ENCODE results near the gene CUX1. TPM values are rescaled to one million over a fixed set of nuclear protein-coding genes. Genes with fewer than 3 reads are reported as not detected.

Gene CUX1
- total RNA-seq, 4 donors from 2014 or later: 58.2 to 295 (median 76.9) TPM

GRCh38 chr7:102117743-102118142 is 300.3 kb downstream of the CUX1 start:
- Histone ChIP-seq H3K9me3 (no peaks in the 10 kb centered on the region), H3K27ac (peak overlapping the region in 1 of 2 donors; percentile 76), H3K4me1 (no peaks in the 10 kb centered on the region), H3K4me3 (no peak overlapping the region), H3K36me3 (no peaks in the 10 kb centered on the region), H3K27me3 (no peaks in the 10 kb centered on the region)
- intact Hi-C loops (cut with DNase I; ENCODE audit: low total_unique reads): no loop called here
- TF ChIP-seq POLR2A (IDR thresholded peaks at IDR 0.05): no peak
- no peak for TF ChIP-seq CTCF (IDR thresholded peaks at IDR 0.05)
- no peak for DNase-seq

DNA sequence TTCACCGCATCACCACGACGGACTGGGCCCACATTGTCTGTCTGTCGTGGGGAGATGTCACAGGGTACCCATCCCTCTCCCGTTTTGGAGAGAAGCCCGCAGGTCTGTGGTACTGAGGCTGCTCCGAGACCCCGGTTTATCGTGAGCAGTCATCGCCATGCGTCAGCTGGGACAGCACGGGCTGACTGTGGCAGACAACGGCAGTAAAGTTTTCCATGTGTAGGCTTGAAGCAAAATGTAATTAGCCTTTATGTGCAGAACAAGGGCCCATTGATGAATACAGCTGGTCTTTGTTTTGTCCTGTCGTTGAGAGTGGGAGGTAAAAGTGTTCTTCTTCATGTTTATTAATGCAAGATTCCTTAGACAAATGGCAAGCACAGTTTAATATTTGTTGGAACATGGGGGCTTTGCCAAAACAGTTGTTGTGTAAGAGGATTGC is 301.8 kb downstream of the CUX1 start:
- TF ChIP-seq POLR2A (IDR thresholded peaks at IDR 0.05) (no peak), CTCF (IDR thresholded peaks at IDR 0.05) (no peak)
- intact Hi-C loops (cut with DNase I; ENCODE audit: low total_unique reads): no loop called here
- Histone ChIP-seq H3K27ac (peak overlapping the region; percentile 43 to 76), H3K4me3 (no peak overlapping the region), H3K27me3 (no peaks in the 10 kb centered on the region), H3K4me1 (no peaks in the 10 kb centered on the region), H3K36me3 (no peaks in the 10 kb centered on the region), H3K9me3 (no peaks in the 10 kb centered on the region)
- no peak for DNase-seq

- DNase-seq: no peak
- Histone ChIP-seq H3K9me3 (no peaks in the 10 kb centered on the region), H3K4me1 (peaks cover 0 to 2% of the 10 kb centered on the region in 2 donors), H3K27ac (peak overlapping the region; percentile 43 to 76), H3K36me3 (no peaks in the 10 kb centered on the region), H3K27me3 (no peaks in the 10 kb centered on the region), H3K4me3 (no peak overlapping the region)
- TF ChIP-seq CTCF (IDR thresholded peaks at IDR 0.05) (no peak), POLR2A (IDR thresholded peaks at IDR 0.05) (no peak)
- intact Hi-C loops (cut with DNase I; ENCODE audit: low total_unique reads): loop anchor here (10.0 kb wide), 1 partner anchor 305 kb away; the partner anchor contains the start of gene CUX1
These were observed 302.5 kb downstream of the CUX1 start for GRCh38 chr7:102119925-102120324.

- Histone ChIP-seq H3K27ac (no peak overlapping the region), H3K4me3 (no peak overlapping the region), H3K27me3 (no peaks in the 10 kb centered on the region), H3K36me3 (no peaks in the 10 kb centered on the region), H3K4me1 (peaks cover 0 to 4% of the 10 kb centered on the region in 2 donors), H3K9me3 (no peaks in the 10 kb centered on the region)
- intact Hi-C loops (cut with DNase I; ENCODE audit: low total_unique reads): loop anchor here (10.0 kb wide), 1 partner anchor 306 kb away; the partner anchor contains the start of gene CUX1
- TF ChIP-seq POLR2A (IDR thresholded peaks at IDR 0.05) (no peak), CTCF (IDR thresholded peaks at IDR 0.05) (no peak)
- no peak for DNase-seq
These were observed 303.3 kb downstream of the CUX1 start for GRCh38 chr7:102120666-102121195.

DNA sequence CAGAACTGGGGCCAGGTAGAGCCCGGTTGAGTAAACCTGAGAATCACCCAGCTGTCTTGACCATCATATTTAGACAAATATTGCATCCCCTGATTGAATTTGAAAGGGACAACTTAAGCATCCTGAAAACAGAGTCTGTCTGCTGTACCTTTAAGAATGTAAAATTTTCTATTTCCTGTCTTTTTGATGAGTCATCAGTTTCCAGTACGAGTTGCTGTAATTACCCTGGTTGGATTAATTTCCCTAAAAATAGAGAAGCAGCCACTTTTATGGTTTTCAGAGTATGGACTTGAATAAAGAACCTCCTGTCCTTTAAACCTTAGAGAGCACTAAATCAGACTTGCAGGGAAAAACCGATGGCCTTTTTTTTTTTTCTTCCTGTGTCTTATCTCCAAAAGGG is 304.6 kb downstream of the CUX1 start:
- no peak for DNase-seq
- H3K27me3 ChIP-seq: no peaks in the 10 kb centered on the region
- intact Hi-C loops (cut with DNase I; ENCODE audit: low total_unique reads): loop anchor here (10.0 kb wide), 1 partner anchor 307 kb away; the partner anchor contains the start of gene CUX1
- no peaks in the 10 kb centered on the region for H3K9me3 ChIP-seq
- no peaks in the 10 kb centered on the region for H3K36me3 ChIP-seq
- H3K4me3 ChIP-seq: no peak overlapping the region
- no peak overlapping the region for H3K27ac ChIP-seq
- TF ChIP-seq POLR2A (IDR thresholded peaks at IDR 0.05): no peak
- TF ChIP-seq CTCF (IDR thresholded peaks at IDR 0.05): no peak
- peaks cover 0 to 4% of the 10 kb centered on the region in 2 donors for H3K4me1 ChIP-seq

Measured in uterus (tissue), 4 donors.